Measurements from ENCODE around the gene GNB3.

The GNB3 gene

DNA sequence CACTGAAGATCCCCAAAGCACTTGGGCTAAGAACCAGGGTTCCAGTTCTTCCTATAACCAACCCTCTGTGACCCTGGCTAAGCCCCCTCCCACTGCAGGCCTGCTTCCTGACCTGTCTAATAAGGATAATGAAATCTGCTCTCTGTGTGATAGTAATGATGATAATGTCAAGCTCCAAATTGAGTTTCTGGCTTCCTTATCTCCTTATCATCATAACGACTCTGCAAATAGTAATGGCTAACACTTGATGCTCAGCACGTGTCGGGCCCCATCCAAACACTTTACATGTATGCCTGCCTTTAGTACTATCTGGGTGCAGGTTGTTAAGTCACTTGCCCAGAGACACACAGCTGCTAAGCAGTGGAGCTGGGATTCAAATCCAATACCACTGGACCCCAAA is 24.1 kb upstream of the GNB3 start:
- H3K9ac ChIP-seq (ENCODE audit: low read depth in 1 of 2, low read length in 2 of 2) = no peak overlapping the region
- no peaks in the 10 kb centered on the region for H3K9me3 ChIP-seq (ENCODE audit: control insufficient read depth in 2 of 2, low read length in 2 of 2)
- H3K36me3 ChIP-seq (ENCODE audit: control insufficient read depth in 2 of 2, insufficient read depth in 2 of 2, low read length in 2 of 2) = peaks cover 0 to 10% of the 10 kb centered on the region in 2 donors
- peaks cover 5 to 6% of the 10 kb centered on the region in 2 donors for H3K27me3 ChIP-seq (ENCODE audit: control insufficient read depth in 2 of 2, insufficient read depth in 2 of 2, low read length in 2 of 2)
- no peaks in the 10 kb centered on the region for H3K4me1 ChIP-seq (ENCODE audit: control insufficient read depth in 2 of 2, insufficient read depth in 2 of 2, low read length in 2 of 2)
- H3K4me3 ChIP-seq (ENCODE audit: low read length in 2 of 2) = no peak overlapping the region
- H3K27ac ChIP-seq (ENCODE audit: low read depth in 2 of 2, low read length in 2 of 2) = no peak overlapping the region

DNA sequence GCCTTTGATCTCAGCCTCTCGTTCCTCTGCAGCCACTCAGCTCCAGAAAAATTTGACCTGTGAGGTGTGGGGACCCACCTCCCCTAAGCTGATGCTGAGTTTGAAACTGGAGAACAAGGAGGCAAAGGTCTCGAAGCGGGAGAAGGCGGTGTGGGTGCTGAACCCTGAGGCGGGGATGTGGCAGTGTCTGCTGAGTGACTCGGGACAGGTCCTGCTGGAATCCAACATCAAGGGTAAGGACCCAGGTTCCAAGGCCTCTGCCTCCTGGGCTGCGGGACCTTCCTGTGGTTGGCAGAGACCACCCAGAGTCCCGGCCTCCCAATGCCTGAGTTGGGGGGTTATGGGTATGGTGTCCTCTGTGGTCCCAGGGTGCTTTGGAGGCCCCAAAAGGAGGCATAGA is 23.6 kb upstream of the GNB3 start:
- no peak overlapping the region for H3K27ac ChIP-seq (ENCODE audit: low read depth in 2 of 2, low read length in 2 of 2)
- H3K36me3 ChIP-seq (ENCODE audit: control insufficient read depth in 2 of 2, insufficient read depth in 2 of 2, low read length in 2 of 2) = peaks cover 0 to 10% of the 10 kb centered on the region in 2 donors
- H3K4me3 ChIP-seq (ENCODE audit: low read length in 2 of 2) = no peak overlapping the region
- no peak overlapping the region for H3K9ac ChIP-seq (ENCODE audit: low read depth in 1 of 2, low read length in 2 of 2)
- peaks cover 0 to 3% of the 10 kb centered on the region in 2 donors for H3K4me1 ChIP-seq (ENCODE audit: control insufficient read depth in 2 of 2, insufficient read depth in 2 of 2, low read length in 2 of 2)
- peaks cover 5 to 11% of the 10 kb centered on the region in 2 donors for H3K27me3 ChIP-seq (ENCODE audit: control insufficient read depth in 2 of 2, insufficient read depth in 2 of 2, low read length in 2 of 2)
- no peaks in the 10 kb centered on the region for H3K9me3 ChIP-seq (ENCODE audit: control insufficient read depth in 2 of 2, low read length in 2 of 2)

- Histone ChIP-seq H3K36me3 (ENCODE audit: control insufficient read depth in 2 of 2, insufficient read depth in 2 of 2, low read length in 2 of 2) (peaks cover 0 to 10% of the 10 kb centered on the region in 2 donors), H3K4me3 (ENCODE audit: low read length in 2 of 2) (no peak overlapping the region), H3K27ac (ENCODE audit: low read depth in 2 of 2, low read length in 2 of 2) (no peak overlapping the region), H3K9me3 (ENCODE audit: control insufficient read depth in 2 of 2, low read length in 2 of 2) (no peaks in the 10 kb centered on the region), H3K4me1 (ENCODE audit: control insufficient read depth in 2 of 2, insufficient read depth in 2 of 2, low read length in 2 of 2) (peaks cover 0 to 3% of the 10 kb centered on the region in 2 donors), H3K9ac (ENCODE audit: low read depth in 1 of 2, low read length in 2 of 2) (no peak overlapping the region), H3K27me3 (ENCODE audit: control insufficient read depth in 2 of 2, insufficient read depth in 2 of 2, low read length in 2 of 2) (peaks cover 10 to 17% of the 10 kb centered on the region in 2 donors)
These were observed 23.0 kb upstream of the GNB3 start for GRCh38 chr12:6817662-6818157.

DNA sequence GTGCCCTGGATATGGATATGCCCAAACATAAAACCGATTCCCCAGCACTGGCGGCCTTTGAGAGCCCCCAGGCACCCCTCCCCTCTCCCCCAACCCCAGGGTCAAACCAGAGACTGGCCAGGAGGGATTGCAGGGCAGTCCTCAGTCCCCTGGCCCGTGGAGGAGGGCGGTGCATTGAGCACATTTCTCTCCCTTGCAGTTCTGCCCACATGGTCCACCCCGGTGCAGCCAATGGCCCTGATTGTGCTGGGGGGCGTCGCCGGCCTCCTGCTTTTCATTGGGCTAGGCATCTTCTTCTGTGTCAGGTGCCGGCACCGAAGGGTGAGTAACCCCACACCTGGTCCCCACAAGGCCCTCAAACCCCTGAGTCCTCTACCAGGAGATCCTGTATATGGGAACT is 22.5 kb upstream of the GNB3 start:
- Histone ChIP-seq H3K27me3 (ENCODE audit: control insufficient read depth in 2 of 2, insufficient read depth in 2 of 2, low read length in 2 of 2) (peaks cover 14 to 22% of the 10 kb centered on the region in 2 donors), H3K36me3 (ENCODE audit: control insufficient read depth in 2 of 2, insufficient read depth in 2 of 2, low read length in 2 of 2) (peaks cover 0 to 10% of the 10 kb centered on the region in 2 donors), H3K27ac (ENCODE audit: low read depth in 2 of 2, low read length in 2 of 2) (no peak overlapping the region), H3K9me3 (ENCODE audit: control insufficient read depth in 2 of 2, low read length in 2 of 2) (no peaks in the 10 kb centered on the region), H3K9ac (ENCODE audit: low read depth in 1 of 2, low read length in 2 of 2) (no peak overlapping the region), H3K4me1 (ENCODE audit: control insufficient read depth in 2 of 2, insufficient read depth in 2 of 2, low read length in 2 of 2) (peaks cover 0 to 3% of the 10 kb centered on the region in 2 donors), H3K4me3 (ENCODE audit: low read length in 2 of 2) (no peak overlapping the region)

GRCh38 chr12:6818645-6819044 is 22.1 kb upstream of the GNB3 start:
- peaks cover 14 to 25% of the 10 kb centered on the region in 2 donors for H3K27me3 ChIP-seq (ENCODE audit: control insufficient read depth in 2 of 2, insufficient read depth in 2 of 2, low read length in 2 of 2)
- H3K9me3 ChIP-seq (ENCODE audit: control insufficient read depth in 2 of 2, low read length in 2 of 2) = no peaks in the 10 kb centered on the region
- H3K27ac ChIP-seq (ENCODE audit: low read depth in 2 of 2, low read length in 2 of 2) = no peak overlapping the region
- H3K4me3 ChIP-seq (ENCODE audit: low read length in 2 of 2) = no peak overlapping the region
- H3K4me1 ChIP-seq (ENCODE audit: control insufficient read depth in 2 of 2, insufficient read depth in 2 of 2, low read length in 2 of 2) = peaks cover 0 to 3% of the 10 kb centered on the region in 2 donors
- H3K36me3 ChIP-seq (ENCODE audit: control insufficient read depth in 2 of 2, insufficient read depth in 2 of 2, low read length in 2 of 2) = peaks cover 0 to 10% of the 10 kb centered on the region in 2 donors
- no peak overlapping the region for H3K9ac ChIP-seq (ENCODE audit: low read depth in 1 of 2, low read length in 2 of 2)

GRCh38 chr12:6819106-6820030 is 21.4 kb upstream of the GNB3 start:
- Histone ChIP-seq H3K36me3 (ENCODE audit: control insufficient read depth in 2 of 2, insufficient read depth in 2 of 2, low read length in 2 of 2) (peaks cover 0 to 10% of the 10 kb centered on the region in 2 donors), H3K4me3 (ENCODE audit: low read length in 2 of 2) (no peak overlapping the region), H3K4me1 (ENCODE audit: control insufficient read depth in 2 of 2, insufficient read depth in 2 of 2, low read length in 2 of 2) (peaks cover 0 to 3% of the 10 kb centered on the region in 2 donors), H3K27ac (ENCODE audit: low read depth in 2 of 2, low read length in 2 of 2) (no peak overlapping the region), H3K9ac (ENCODE audit: low read depth in 1 of 2, low read length in 2 of 2) (no peak overlapping the region), H3K9me3 (ENCODE audit: control insufficient read depth in 2 of 2, low read length in 2 of 2) (no peaks in the 10 kb centered on the region), H3K27me3 (ENCODE audit: control insufficient read depth in 2 of 2, insufficient read depth in 2 of 2, low read length in 2 of 2) (peaks cover 17 to 29% of the 10 kb centered on the region in 2 donors)

GRCh38 chr12:6820166-6820565 is 20.6 kb upstream of the GNB3 start:
- Histone ChIP-seq H3K36me3 (ENCODE audit: control insufficient read depth in 2 of 2, insufficient read depth in 2 of 2, low read length in 2 of 2) (peaks cover 0 to 5% of the 10 kb centered on the region in 2 donors), H3K9me3 (ENCODE audit: control insufficient read depth in 2 of 2, low read length in 2 of 2) (no peaks in the 10 kb centered on the region), H3K27me3 (ENCODE audit: control insufficient read depth in 2 of 2, insufficient read depth in 2 of 2, low read length in 2 of 2) (peaks cover 17 to 34% of the 10 kb centered on the region in 2 donors), H3K4me1 (ENCODE audit: control insufficient read depth in 2 of 2, insufficient read depth in 2 of 2, low read length in 2 of 2) (peaks cover 0 to 3% of the 10 kb centered on the region in 2 donors), H3K4me3 (ENCODE audit: low read length in 2 of 2) (no peak overlapping the region), H3K9ac (ENCODE audit: low read depth in 1 of 2, low read length in 2 of 2) (no peak overlapping the region), H3K27ac (ENCODE audit: low read depth in 2 of 2, low read length in 2 of 2) (no peak overlapping the region)

DNA sequence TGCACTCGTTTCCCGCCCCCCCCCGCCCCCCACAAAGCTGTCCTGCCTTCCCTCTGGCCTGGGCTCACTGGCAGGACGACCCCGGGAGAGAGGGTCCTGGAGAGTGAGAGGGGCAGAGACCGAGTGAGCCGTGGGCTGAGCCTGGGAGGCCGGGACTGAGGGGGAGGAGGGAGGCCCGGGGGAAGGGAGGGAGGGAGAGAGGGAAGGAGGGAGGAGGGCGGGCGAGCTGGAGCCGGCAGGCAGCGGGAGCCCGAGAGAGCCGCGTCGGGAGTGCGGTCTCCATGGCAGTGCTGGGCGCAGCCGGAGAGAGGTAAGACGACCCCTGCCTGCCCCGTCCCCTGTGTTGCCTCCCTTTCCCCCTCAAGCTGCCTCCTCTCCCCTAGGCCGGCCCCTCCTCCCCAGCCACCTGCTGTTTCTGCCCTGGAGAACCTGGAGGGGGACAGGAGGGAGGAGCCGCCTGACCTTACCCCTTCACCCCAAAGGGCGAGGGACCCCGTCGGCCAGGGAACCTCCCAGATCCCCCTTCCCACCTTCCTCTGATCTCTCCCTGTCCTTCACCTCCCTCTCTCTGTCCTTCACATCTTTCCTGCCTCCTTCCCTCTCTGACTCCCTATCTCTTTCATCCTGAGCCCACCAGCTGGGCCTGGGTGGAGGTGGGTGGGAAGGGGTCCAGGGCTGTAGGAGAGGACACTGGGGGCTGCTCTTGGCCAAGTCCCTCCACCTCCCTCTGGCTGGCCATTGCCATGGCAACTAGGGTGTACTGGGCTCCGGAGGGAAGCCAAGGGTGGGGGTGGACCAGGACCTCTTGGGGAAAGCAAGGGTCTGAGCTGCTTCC is 18.9 kb upstream of the GNB3 start, which contains the start of gene GPR162:
TSS of gene GPR162 (plus strand) at position 231 of the 835 bp plus-strand sequence. CDS start 2,078 bp downstream, outside the sequence.
- Histone ChIP-seq H3K36me3 (ENCODE audit: control insufficient read depth in 2 of 2, insufficient read depth in 2 of 2, low read length in 2 of 2) (peaks cover 0 to 5% of the 10 kb centered on the region in 2 donors), H3K27me3 (ENCODE audit: control insufficient read depth in 2 of 2, insufficient read depth in 2 of 2, low read length in 2 of 2) (peaks cover 23 to 39% of the 10 kb centered on the region in 2 donors), H3K9me3 (ENCODE audit: control insufficient read depth in 2 of 2, low read length in 2 of 2) (no peaks in the 10 kb centered on the region), H3K9ac (ENCODE audit: low read depth in 1 of 2, low read length in 2 of 2) (peak within 1 kb of the TSS in 1 of 2 donors; percentile 32), H3K4me3 (ENCODE audit: low read length in 2 of 2) (peak within 1 kb of the TSS; percentile 35 to 50), H3K27ac (ENCODE audit: low read depth in 2 of 2, low read length in 2 of 2) (no peak within 1 kb of the TSS), H3K4me1 (ENCODE audit: control insufficient read depth in 2 of 2, insufficient read depth in 2 of 2, low read length in 2 of 2) (peaks cover 2 to 6% of the 10 kb centered on the region in 2 donors)

- peak overlapping the region in 1 of 2 donors; percentile 50 for H3K4me3 ChIP-seq (ENCODE audit: low read length in 2 of 2)
- no peak overlapping the region for H3K9ac ChIP-seq (ENCODE audit: low read depth in 1 of 2, low read length in 2 of 2)
- H3K27ac ChIP-seq (ENCODE audit: low read depth in 2 of 2, low read length in 2 of 2) = no peak overlapping the region
- H3K4me1 ChIP-seq (ENCODE audit: control insufficient read depth in 2 of 2, insufficient read depth in 2 of 2, low read length in 2 of 2) = peaks cover 2 to 8% of the 10 kb centered on the region in 2 donors
- no peaks in the 10 kb centered on the region for H3K9me3 ChIP-seq (ENCODE audit: control insufficient read depth in 2 of 2, low read length in 2 of 2)
- H3K36me3 ChIP-seq (ENCODE audit: control insufficient read depth in 2 of 2, insufficient read depth in 2 of 2, low read length in 2 of 2) = peaks cover 0 to 4% of the 10 kb centered on the region in 2 donors
- peaks cover 28 to 39% of the 10 kb centered on the region in 2 donors for H3K27me3 ChIP-seq (ENCODE audit: control insufficient read depth in 2 of 2, insufficient read depth in 2 of 2, low read length in 2 of 2)
These were observed 18.1 kb upstream of the GNB3 start for GRCh38 chr12:6822426-6823135.
